RWPE1 (cell line): ENCODE results near the gene SUSD2.

Experiments used
- CTCF ChIA-PET: fragments of 350-600 bp; sonication (Branson Sonifier 250); formaldehyde crosslinking; extraction: SDS; loops from one replicate; lab custom pipeline; 2021; lab: Yijun Ruan, JAX
- POLR2A ChIA-PET: fragments of 400-600 bp; formaldehyde crosslinking; extraction: SDS; loops from one replicate; lab custom pipeline; 2020; ENCODE audit warnings: antibody characterized with exemption; ENCODE audit not compliant: low non-redundant PET; lab: Yijun Ruan, JAX
- DNase-seq: peaks from one replicate; pipeline ENCODE4 v3.0.0; 2012; ENCODE audit warnings: low spot score
- H3K27ac ChIP-seq: fragments of 450-650 bp; 2 replicates; pipeline ENCODE4 v1.5.1; 2017
- CTCF ChIP-seq: fragments of 450-650 bp; conservative IDR thresholded peaks from 2 replicates; pipeline ENCODE4 v1.5.1; 2017; ENCODE audit warnings: low read depth, mild to moderate bottlenecking

The SUSD2 gene

DNA sequence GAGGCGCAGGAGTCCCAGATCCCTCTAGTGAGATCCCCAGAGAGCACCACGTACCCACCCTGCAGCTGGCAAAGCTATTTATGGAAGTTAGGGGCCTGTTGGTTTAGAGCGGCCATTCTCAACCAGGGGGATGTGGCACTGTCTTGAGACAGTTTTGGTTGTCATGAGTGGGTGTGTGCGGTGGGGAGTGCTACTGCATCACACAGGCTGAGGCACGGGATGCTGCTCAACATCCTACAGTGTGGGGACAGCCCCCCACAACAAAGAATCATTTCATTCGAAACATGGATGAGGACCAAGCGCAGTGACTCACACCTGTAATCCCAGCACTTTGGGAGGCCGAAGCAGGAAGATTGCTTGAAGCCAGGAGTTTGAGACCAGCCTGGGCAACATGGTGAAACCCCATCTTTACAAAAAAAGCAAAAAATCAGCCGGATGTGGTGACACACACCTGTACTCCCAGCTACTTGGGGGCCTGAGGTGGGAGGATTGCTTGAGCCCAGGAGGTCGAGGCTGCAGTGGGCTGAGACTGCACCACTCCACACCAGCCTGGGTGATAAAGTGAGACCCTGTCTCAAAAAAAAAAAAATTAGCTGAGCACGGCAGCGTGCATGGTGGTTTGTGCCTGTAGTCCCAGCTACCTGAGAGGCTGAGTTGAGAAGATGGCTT lies 35.4 kb downstream of the SUSD2 start:
- TF ChIP-seq CTCF = no peak
- no peak for DNase-seq
- ChIA-PET CTCF (no interaction called here), POLR2A (no interaction called here)
- H3K27ac ChIP-seq = no peak overlapping the region

DNA sequence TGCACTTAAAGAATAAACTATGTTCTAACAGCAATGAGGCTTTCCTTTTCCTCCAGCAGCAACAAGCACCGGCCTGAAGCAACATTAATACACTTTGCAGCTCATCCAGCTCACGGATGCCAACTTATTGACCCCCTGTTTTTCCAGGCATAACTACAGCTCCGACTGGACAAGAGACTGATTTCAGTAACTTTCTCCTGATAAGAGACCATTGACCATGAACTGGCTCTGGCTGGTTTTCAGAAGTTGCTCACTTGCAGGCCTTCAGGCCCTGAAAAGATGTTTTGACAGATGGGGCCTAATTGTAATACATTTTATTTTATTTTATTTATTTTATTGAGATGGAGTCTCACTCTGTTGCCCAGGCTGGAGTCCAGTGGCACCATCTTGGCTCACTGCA lies 36.1 kb downstream of the SUSD2 start:
- CTCF ChIA-PET = no interaction called here
- no peak for TF ChIP-seq CTCF
- DNase-seq = no peak
- no peak overlapping the region for H3K27ac ChIP-seq
- POLR2A ChIA-PET = no interaction called here

- POLR2A ChIA-PET = no interaction called here
- no peak overlapping the region for H3K27ac ChIP-seq
- DNase-seq = no peak
- no peak for TF ChIP-seq CTCF
- CTCF ChIA-PET = interaction anchor here (0.7 kb wide), 1 partner anchor 28 kb away, joined by 3 read pairs; no protein-coding TSS in a partner anchor
Observed at GRCh38 chr22:24219750-24220149, 38.5 kb downstream of the SUSD2 start.

DNA sequence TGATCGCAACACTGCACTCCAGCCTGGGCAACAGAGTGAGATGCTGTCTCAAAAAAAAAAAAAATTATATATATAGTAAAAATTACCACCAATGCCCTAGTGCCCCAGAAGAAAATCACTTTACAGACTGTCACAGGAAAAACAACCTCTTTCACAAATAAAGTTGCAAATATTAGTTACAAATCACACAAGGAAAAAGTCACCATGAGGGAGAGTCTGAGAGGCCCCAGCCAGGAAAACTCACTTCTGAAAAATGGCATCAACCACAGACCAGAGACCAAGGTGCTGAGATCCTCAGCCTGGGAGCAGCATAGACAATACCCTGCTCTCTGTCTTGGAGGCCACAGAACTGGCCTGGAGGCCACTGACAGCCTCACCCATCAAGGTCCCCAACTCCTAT lies 43.2 kb downstream of the SUSD2 start:
- DNase-seq = no peak
- H3K27ac ChIP-seq = no peak overlapping the region
- CTCF ChIA-PET = no interaction called here
- POLR2A ChIA-PET = no interaction called here
- no peak for TF ChIP-seq CTCF

DNA sequence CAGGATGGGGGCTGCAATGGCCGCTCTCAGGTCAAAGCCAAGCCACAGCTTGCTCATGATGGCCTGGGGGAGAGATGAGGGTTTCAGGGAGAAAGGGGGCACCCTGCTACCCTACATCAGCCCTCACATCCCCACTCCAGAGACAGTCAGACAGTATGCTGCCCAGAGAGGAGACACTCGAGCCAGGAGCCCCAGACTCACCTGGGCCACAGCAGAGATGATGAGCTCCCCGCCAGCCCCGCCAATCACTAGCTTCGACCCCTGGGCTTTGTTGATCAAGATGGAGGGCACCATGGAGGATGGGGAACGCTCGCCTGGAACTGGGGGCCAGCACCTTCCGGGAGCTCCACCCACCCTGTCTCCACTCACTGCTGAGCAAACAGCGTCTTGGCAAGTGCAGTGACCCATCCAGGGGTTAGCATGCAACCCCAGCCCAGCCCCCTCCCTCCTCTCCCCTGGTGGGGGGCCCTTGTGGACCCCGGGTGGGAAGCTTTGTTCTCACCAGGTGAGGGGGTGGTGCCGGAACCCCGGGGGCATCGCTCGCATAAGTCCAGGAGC lies 43.8 kb downstream of the SUSD2 start:
- ChIA-PET POLR2A (no interaction called here), CTCF (no interaction called here)
- H3K27ac ChIP-seq = no peak overlapping the region
- TF ChIP-seq CTCF = no peak
- DNase-seq = no peak

- DNase-seq = no peak
- no peak for TF ChIP-seq CTCF
- CTCF ChIA-PET = no interaction called here
- no peak overlapping the region for H3K27ac ChIP-seq
- POLR2A ChIA-PET = no interaction called here
Observed at GRCh38 chr22:24225951-24226350, 44.7 kb downstream of the SUSD2 start.
